ENCODE results near the gene TRHDE.

- no peak for TF ChIP-seq CTCF (IDR thresholded peaks at IDR 0.05)
- TF ChIP-seq REST (IDR thresholded peaks at IDR 0.05; ENCODE audit: insufficient read depth in 1 of 2, low read depth in 2 of 2, low read length in 1 of 2) = no peak
- no peak for TF ChIP-seq POLR2AphosphoS5 (IDR thresholded peaks at IDR 0.05; ENCODE audit: low read depth, low read length)
These were observed 408.9 kb downstream of the TRHDE start for GRCh38 chr12:72681028-72681427.

All from Panc1 (cell line).